GM12891 (cell line): ENCODE data around the gene COG1.

Source experiments
- PAX5 ChIP-seq: IDR thresholded peaks from 2 replicates; pipeline ENCODE4 v1.6.1; 2011; ENCODE audit warnings: low read length, moderate library complexity, mild to moderate bottlenecking; ENCODE audit not compliant: insufficient read depth, severe bottlenecking
- POLR2A ChIP-seq: IDR thresholded peaks from 2 replicates; pipeline ENCODE4 v1.6.1; 2011; ENCODE audit warnings: low read depth, low read length, control low read depth
- POLR2AphosphoS5 ChIP-seq: IDR thresholded peaks from 2 replicates; pipeline ENCODE4 v1.6.1; 2011; ENCODE audit warnings: low read depth, low read length, control low read depth
- SPI1 ChIP-seq: IDR thresholded peaks from 2 replicates; pipeline ENCODE4 v1.6.1; 2011; ENCODE audit warnings: low read depth, low read length, control low read depth
- TAF1 ChIP-seq: IDR thresholded peaks from 2 replicates; pipeline ENCODE4 v1.6.1; 2011; ENCODE audit warnings: low read depth, low read length, control low read depth

GRCh38 chr17:73179878-73180277 is 13.0 kb upstream of the COG1 start:
- TF ChIP-seq POLR2A (no peak), SPI1 (no peak), TAF1 (no peak), POLR2AphosphoS5 (no peak), PAX5 (no peak)
